Activated naive CD8-positive, alpha-beta T cell treated with anti-CD3 and anti-CD28 coated beads, Interleukin-2, amount 50 U/mL, for 24 hours (primary cell): ENCODE data around the gene CTIF.

Experiments used
- ATAC-seq: fragments of 150-1000 bp; cut with Tn5 transposase; one replicate; pipeline ENCODE4 v1.10.0; 2021
- DNase-seq: peaks from one replicate; pipeline ENCODE4 v3.0.0; 2021
- H3K27ac Mint-ChIP-seq: one replicate; pipeline ENCODE4 v1.8.0; 2021; ENCODE audit warnings: mild to moderate bottlenecking, mixed read lengths
- H3K27me3 Mint-ChIP-seq: one replicate; pipeline ENCODE4 v1.8.0; 2021; ENCODE audit warnings: mixed read lengths
- H3K36me3 Mint-ChIP-seq: one replicate; pipeline ENCODE4 v1.8.0; 2021; ENCODE audit warnings: low read depth, mixed read lengths
- H3K4me1 Mint-ChIP-seq: one replicate; pipeline ENCODE4 v1.8.0; 2021; ENCODE audit warnings: mixed read lengths
- H3K4me3 Mint-ChIP-seq: one replicate; pipeline ENCODE4 v1.8.0; 2021; ENCODE audit warnings: mild to moderate bottlenecking, moderate library complexity, mixed read lengths
- H3K9me3 Mint-ChIP-seq: one replicate; pipeline ENCODE4 v1.8.0; 2021; ENCODE audit warnings: mixed read lengths

The CTIF gene

GRCh38 chr18:48571639-48572384 is 33.0 kb downstream of the CTIF start:
- DNase-seq: no peak
- Mint-ChIP-seq H3K27ac (no peak overlapping the region), H3K4me1 (no peaks in the 10 kb centered on the region), H3K4me3 (no peak overlapping the region), H3K27me3 (no peaks in the 10 kb centered on the region), H3K9me3 (no peaks in the 10 kb centered on the region), H3K36me3 (no peaks in the 10 kb centered on the region)
- no peak for ATAC-seq

- no peak for ATAC-seq
- Mint-ChIP-seq H3K36me3 (no peaks in the 10 kb centered on the region), H3K4me1 (no peaks in the 10 kb centered on the region), H3K9me3 (no peaks in the 10 kb centered on the region), H3K4me3 (no peak overlapping the region), H3K27ac (no peak overlapping the region), H3K27me3 (no peaks in the 10 kb centered on the region)
- DNase-seq: no peak
Observed at GRCh38 chr18:48572402-48573126, 33.7 kb downstream of the CTIF start.

GRCh38 chr18:48573632-48574283 is 34.9 kb downstream of the CTIF start:
- no peak overlapping the region for H3K4me3 Mint-ChIP-seq
- H3K9me3 Mint-ChIP-seq: peaks cover 10% of the 10 kb centered on the region
- DNase-seq (no peak), ATAC-seq (no peak)
- H3K36me3 Mint-ChIP-seq: peaks cover 4% of the 10 kb centered on the region
- no peaks in the 10 kb centered on the region for H3K27me3 Mint-ChIP-seq
- peaks cover 2% of the 10 kb centered on the region for H3K4me1 Mint-ChIP-seq
- no peak overlapping the region for H3K27ac Mint-ChIP-seq

- H3K27ac Mint-ChIP-seq: no peak overlapping the region
- peaks cover 12% of the 10 kb centered on the region for H3K9me3 Mint-ChIP-seq
Observed at GRCh38 chr18:48574667-48575300, 36.0 kb downstream of the CTIF start.

GRCh38 chr18:48575301-48575657 is 36.4 kb downstream of the CTIF start:
- Mint-ChIP-seq H3K27ac (no peak overlapping the region), H3K36me3 (peaks cover 4% of the 10 kb centered on the region), H3K4me3 (no peak overlapping the region), H3K9me3 (peaks cover 12% of the 10 kb centered on the region), H3K27me3 (peaks cover 2% of the 10 kb centered on the region), H3K4me1 (peaks cover 2% of the 10 kb centered on the region)
- ATAC-seq: no peak
- no peak for DNase-seq

More at GRCh38 chr18:48574667-48575300, 36.0 kb downstream of the CTIF start:
- Mint-ChIP-seq H3K27me3 (peaks cover 2% of the 10 kb centered on the region), H3K4me3 (no peak overlapping the region), H3K36me3 (peaks cover 4% of the 10 kb centered on the region), H3K4me1 (peaks cover 2% of the 10 kb centered on the region)
- no peak for ATAC-seq
- DNase-seq: no peak

GRCh38 chr18:48575658-48576456 is 37.0 kb downstream of the CTIF start:
- Mint-ChIP-seq H3K27ac (no peak overlapping the region), H3K36me3 (peaks cover 4% of the 10 kb centered on the region), H3K9me3 (peaks cover 12% of the 10 kb centered on the region), H3K27me3 (peaks cover 2% of the 10 kb centered on the region), H3K4me3 (no peak overlapping the region), H3K4me1 (peaks cover 2% of the 10 kb centered on the region)
- ATAC-seq: no peak
- no peak for DNase-seq

GRCh38 chr18:48576457-48576771 is 37.6 kb downstream of the CTIF start:
- H3K4me1 Mint-ChIP-seq: peaks cover 2% of the 10 kb centered on the region
- no peak overlapping the region for H3K27ac Mint-ChIP-seq
- no peak for DNase-seq
- peaks cover 2% of the 10 kb centered on the region for H3K27me3 Mint-ChIP-seq
- peaks cover 4% of the 10 kb centered on the region for H3K36me3 Mint-ChIP-seq
- no peak overlapping the region for H3K4me3 Mint-ChIP-seq
- no peak for ATAC-seq
- peaks cover 12% of the 10 kb centered on the region for H3K9me3 Mint-ChIP-seq

GRCh38 chr18:48577478-48578190 is 38.8 kb downstream of the CTIF start:
- H3K4me3 Mint-ChIP-seq: no peak overlapping the region
- DNase-seq (no peak), ATAC-seq (no peak)
- peaks cover 4% of the 10 kb centered on the region for H3K36me3 Mint-ChIP-seq
- H3K4me1 Mint-ChIP-seq: peaks cover 2% of the 10 kb centered on the region
- H3K27ac Mint-ChIP-seq: no peak overlapping the region
- H3K9me3 Mint-ChIP-seq: peaks cover 12% of the 10 kb centered on the region
- peaks cover 3% of the 10 kb centered on the region for H3K27me3 Mint-ChIP-seq

GRCh38 chr18:48578289-48578688 is 39.5 kb downstream of the CTIF start:
- peaks cover 12% of the 10 kb centered on the region for H3K9me3 Mint-ChIP-seq
- H3K4me3 Mint-ChIP-seq: no peak overlapping the region
- no peak overlapping the region for H3K27ac Mint-ChIP-seq
- no peak for ATAC-seq
- no peak for DNase-seq
- peaks cover 2% of the 10 kb centered on the region for H3K4me1 Mint-ChIP-seq
- peaks cover 4% of the 10 kb centered on the region for H3K36me3 Mint-ChIP-seq
- peaks cover 3% of the 10 kb centered on the region for H3K27me3 Mint-ChIP-seq

- peaks cover 12% of the 10 kb centered on the region for H3K9me3 Mint-ChIP-seq
- no peak overlapping the region for H3K27ac Mint-ChIP-seq
- DNase-seq (no peak), ATAC-seq (no peak)
- peaks cover 3% of the 10 kb centered on the region for H3K27me3 Mint-ChIP-seq
- H3K4me3 Mint-ChIP-seq: no peak overlapping the region
- peaks cover 2% of the 10 kb centered on the region for H3K4me1 Mint-ChIP-seq
- peaks cover 4% of the 10 kb centered on the region for H3K36me3 Mint-ChIP-seq
Observed at GRCh38 chr18:48580066-48580465, 41.2 kb downstream of the CTIF start.

GRCh38 chr18:48580782-48581181 is 42.0 kb downstream of the CTIF start:
- Mint-ChIP-seq H3K27ac (no peak overlapping the region), H3K36me3 (peaks cover 4% of the 10 kb centered on the region), H3K27me3 (peaks cover 3% of the 10 kb centered on the region), H3K4me1 (peaks cover 2% of the 10 kb centered on the region), H3K9me3 (peaks cover 12% of the 10 kb centered on the region), H3K4me3 (no peak overlapping the region)
- DNase-seq: no peak
- ATAC-seq: no peak

- Mint-ChIP-seq H3K27me3 (peaks cover 3% of the 10 kb centered on the region), H3K36me3 (peaks cover 4% of the 10 kb centered on the region), H3K9me3 (peaks cover 12% of the 10 kb centered on the region), H3K27ac (no peak overlapping the region), H3K4me1 (peaks cover 2% of the 10 kb centered on the region), H3K4me3 (no peak overlapping the region)
- no peak for ATAC-seq
- no peak for DNase-seq
Observed at GRCh38 chr18:48581206-48581605, 42.4 kb downstream of the CTIF start.

- DNase-seq (no peak), ATAC-seq (no peak)
- Mint-ChIP-seq H3K36me3 (peaks cover 4% of the 10 kb centered on the region), H3K27me3 (peaks cover 3% of the 10 kb centered on the region), H3K4me1 (peaks cover 2% of the 10 kb centered on the region), H3K27ac (no peak overlapping the region), H3K4me3 (no peak overlapping the region), H3K9me3 (peaks cover 12% of the 10 kb centered on the region)
Observed at GRCh38 chr18:48581941-48582340, 43.1 kb downstream of the CTIF start.
